ENCODE measurements around the gene HP1BP3.

HP1BP3 gene

DNA sequence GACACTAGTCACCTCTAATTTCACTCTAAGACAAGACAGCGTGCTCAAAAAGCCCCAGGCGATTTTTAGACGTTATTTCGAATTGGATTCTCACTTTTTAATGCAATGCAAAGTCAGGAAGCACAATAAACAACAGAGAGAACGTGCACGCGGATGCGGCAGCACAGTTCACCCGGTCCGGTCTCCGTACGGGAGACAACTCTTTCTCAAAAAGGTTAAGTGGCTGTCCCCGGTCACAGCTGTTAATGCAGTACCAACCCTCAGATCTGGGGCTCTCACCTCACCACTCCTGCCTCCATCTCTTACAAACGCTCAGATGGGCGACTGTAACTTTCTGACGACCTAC, 1.2 kb downstream of the HP1BP3 start:
- TF ChIP-seq HDGF (IDR thresholded peaks at IDR 0.05; ENCODE audit: borderline replicate concordance) (no peak), FOXK2 (IDR thresholded peaks at IDR 0.05) (no peak), ELF4 (IDR thresholded peaks at IDR 0.05) (no peak), FOXA1 (IDR thresholded peaks at IDR 0.05) (no peak), FOXM1 (IDR thresholded peaks at IDR 0.05; ENCODE audit: borderline replicate concordance) (no peak), CTBP1 (IDR thresholded peaks at IDR 0.05; ENCODE audit: borderline replicate concordance) (no peak), NFRKB (IDR thresholded peaks at IDR 0.05) (no peak), SP1 (IDR thresholded peaks at IDR 0.05) (no peak), L3MBTL2 (conservative IDR thresholded peaks at IDR 0.05) (no peak), SUZ12 (IDR thresholded peaks at IDR 0.05) (no peak), ARNT (IDR thresholded peaks at IDR 0.05) (no peak), LEF1 (IDR thresholded peaks at IDR 0.05; ENCODE audit: borderline replicate concordance) (no peak), BHLHE40 (IDR thresholded peaks at IDR 0.05; ENCODE audit: borderline replicate concordance) (no peak), TARDBP (IDR thresholded peaks at IDR 0.05) (no peak), ZNF384 (IDR thresholded peaks at IDR 0.05) (no peak)
- TF ChIP-seq, protein P1, sequence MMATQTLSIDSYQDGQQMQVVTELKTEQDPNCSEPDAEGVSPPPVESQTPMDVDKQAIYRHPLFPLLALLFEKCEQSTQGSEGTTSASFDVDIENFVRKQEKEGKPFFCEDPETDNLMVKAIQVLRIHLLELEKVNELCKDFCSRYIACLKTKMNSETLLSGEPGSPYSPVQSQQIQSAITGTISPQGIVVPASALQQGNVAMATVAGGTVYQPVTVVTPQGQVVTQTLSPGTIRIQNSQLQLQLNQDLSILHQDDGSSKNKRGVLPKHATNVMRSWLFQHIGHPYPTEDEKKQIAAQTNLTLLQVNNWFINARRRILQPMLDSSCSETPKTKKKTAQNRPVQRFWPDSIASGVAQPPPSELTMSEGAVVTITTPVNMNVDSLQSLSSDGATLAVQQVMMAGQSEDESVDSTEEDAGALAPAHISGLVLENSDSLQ (IDR thresholded peaks at IDR 0.05), result no peak
- ChIA-PET POLR2A (interaction anchor here (0.8 to 2.5 kb wide), 25 partner anchors 9 to 875 kb away, joined by 3 to 18 read pairs (median 4); partner anchors contain the start of gene DDOST), CTCF (no interaction called here)
- peak; percentile 11 for DNase-seq (ENCODE audit: extremely low spot score)

DNA sequence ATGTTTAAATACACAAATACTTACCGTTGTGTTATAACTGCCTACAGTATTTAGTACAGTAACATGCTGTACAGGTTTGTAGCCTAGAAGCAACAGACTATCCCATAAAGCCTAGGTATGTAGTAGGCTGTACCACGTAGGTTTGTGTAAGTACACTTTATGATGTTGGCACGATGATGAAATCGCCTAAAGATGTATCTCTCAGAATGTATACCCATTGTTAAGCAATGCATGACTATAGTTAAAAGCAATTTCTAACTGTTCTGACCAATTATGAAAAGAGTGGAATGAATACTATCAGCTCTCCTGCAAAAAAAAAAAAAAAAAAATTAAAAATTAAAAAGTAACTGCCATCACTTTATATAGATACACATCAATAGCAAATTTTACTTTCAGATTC, 11.4 kb downstream of the HP1BP3 start:
- CTCF ChIA-PET, result no interaction called here
- DNase-seq (ENCODE audit: extremely low spot score), result no peak
- no peak for TF ChIP-seq BHLHE40 (IDR thresholded peaks at IDR 0.05; ENCODE audit: borderline replicate concordance)
- POLR2A ChIA-PET, result interaction anchor here (3.2 kb wide), 1 partner anchor 11 kb away, joined by 15 read pairs; the partner anchor contains the start of gene HP1BP3

GRCh38 chr1:20771780-20772179, 15.3 kb downstream of the HP1BP3 start:
- POLR2A ChIA-PET, result interaction anchor here (0.9 kb wide), 1 partner anchor 15 kb away, joined by 5 read pairs; the partner anchor contains the start of gene HP1BP3

DNA sequence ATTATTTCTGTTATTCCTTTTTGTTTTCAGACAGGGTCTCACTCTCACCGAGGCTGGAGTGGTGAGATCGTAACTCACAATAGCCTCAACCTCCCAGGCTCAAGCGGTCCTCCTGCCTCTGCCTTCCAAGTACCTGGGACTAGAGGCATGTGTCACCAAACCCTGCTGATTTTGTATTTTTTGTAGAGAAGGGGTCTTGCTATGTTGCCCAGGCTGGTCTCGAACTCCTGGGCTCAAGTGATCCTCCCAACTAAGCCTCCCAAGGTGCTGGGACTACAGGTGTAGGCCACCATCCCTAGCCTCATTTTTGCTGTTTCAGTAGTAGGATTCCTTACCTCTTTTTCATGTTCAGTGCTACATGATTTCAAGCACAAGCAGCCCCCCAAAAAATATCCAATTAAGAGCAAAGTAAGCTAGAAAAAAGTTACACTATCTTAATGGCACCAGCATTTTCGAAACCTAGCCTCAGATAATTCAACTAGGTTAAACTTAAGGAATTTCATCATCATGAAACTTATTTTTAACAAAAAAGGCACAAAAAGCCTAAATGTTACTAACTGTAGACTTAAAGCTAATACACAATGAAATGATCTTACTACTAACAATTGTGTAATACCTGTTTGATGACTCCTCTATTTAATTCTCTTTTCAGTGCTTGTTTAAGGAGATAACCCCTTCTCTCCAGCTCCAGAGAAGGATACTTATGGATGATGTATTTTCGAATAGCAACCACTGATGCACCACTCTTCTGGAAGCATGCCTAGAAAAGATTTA, 16.6 kb downstream of the HP1BP3 start:
- ChIA-PET POLR2A (no interaction called here), CTCF (no interaction called here)
- no peak for DNase-seq (ENCODE audit: extremely low spot score)
- no peak for TF ChIP-seq SUZ12 (IDR thresholded peaks at IDR 0.05)
- TF ChIP-seq BHLHE40 (IDR thresholded peaks at IDR 0.05; ENCODE audit: borderline replicate concordance), result no peak
- TF ChIP-seq ELF4 (IDR thresholded peaks at IDR 0.05), result no peak
- no peak for TF ChIP-seq ARNT (IDR thresholded peaks at IDR 0.05)
- no peak for TF ChIP-seq FOXK2 (IDR thresholded peaks at IDR 0.05)
- no peak for TF ChIP-seq L3MBTL2 (conservative IDR thresholded peaks at IDR 0.05)
- TF ChIP-seq TARDBP (IDR thresholded peaks at IDR 0.05), result no peak
- TF ChIP-seq FOXA1 (IDR thresholded peaks at IDR 0.05), result no peak
- no peak for TF ChIP-seq FOXM1 (IDR thresholded peaks at IDR 0.05; ENCODE audit: borderline replicate concordance)
- TF ChIP-seq HDGF (IDR thresholded peaks at IDR 0.05; ENCODE audit: borderline replicate concordance), result no peak
- no peak for TF ChIP-seq CTBP1 (IDR thresholded peaks at IDR 0.05; ENCODE audit: borderline replicate concordance)
- TF ChIP-seq ZNF384 (IDR thresholded peaks at IDR 0.05), result no peak
- TF ChIP-seq, protein P1 (IDR thresholded peaks at IDR 0.05), result no peak
- no peak for TF ChIP-seq LEF1 (IDR thresholded peaks at IDR 0.05; ENCODE audit: borderline replicate concordance)
- TF ChIP-seq NFRKB (IDR thresholded peaks at IDR 0.05), result no peak
- TF ChIP-seq SP1 (IDR thresholded peaks at IDR 0.05), result no peak

More at GRCh38 chr1:20771780-20772179, 15.3 kb downstream of the HP1BP3 start:
- no peak for DNase-seq (ENCODE audit: extremely low spot score)
- CTCF ChIA-PET, result no interaction called here
- TF ChIP-seq ARNT (IDR thresholded peaks at IDR 0.05) (no peak), L3MBTL2 (conservative IDR thresholded peaks at IDR 0.05) (no peak), LEF1 (IDR thresholded peaks at IDR 0.05; ENCODE audit: borderline replicate concordance) (no peak), FOXA1 (IDR thresholded peaks at IDR 0.05) (no peak), SP1 (IDR thresholded peaks at IDR 0.05) (no peak), HDGF (IDR thresholded peaks at IDR 0.05; ENCODE audit: borderline replicate concordance) (no peak), ZNF384 (IDR thresholded peaks at IDR 0.05) (no peak), ELF4 (IDR thresholded peaks at IDR 0.05) (no peak), FOXM1 (IDR thresholded peaks at IDR 0.05; ENCODE audit: borderline replicate concordance) (no peak)
- TF ChIP-seq, protein P1 (IDR thresholded peaks at IDR 0.05), result no peak

GRCh38 chr1:20767271-20767670, 19.8 kb downstream of the HP1BP3 start:
- TF ChIP-seq ELF4 (IDR thresholded peaks at IDR 0.05) (no peak), L3MBTL2 (conservative IDR thresholded peaks at IDR 0.05) (no peak), BHLHE40 (IDR thresholded peaks at IDR 0.05; ENCODE audit: borderline replicate concordance) (no peak), TARDBP (IDR thresholded peaks at IDR 0.05) (no peak), ARNT (IDR thresholded peaks at IDR 0.05) (no peak)
- ChIA-PET POLR2A (interaction anchor here (3.2 kb wide), 1 partner anchor 19 kb away, joined by 12 read pairs; the partner anchor contains the start of gene HP1BP3), CTCF (interaction anchor here (0.6 to 0.9 kb wide), 2 partner anchors 21 to 71 kb away, joined by 3 read pairs; no protein-coding TSS in a partner anchor)
- DNase-seq (ENCODE audit: extremely low spot score), result no peak

- ChIA-PET POLR2A (no interaction called here), CTCF (no interaction called here)
- DNase-seq (ENCODE audit: extremely low spot score), result no peak
- TF ChIP-seq NFRKB (IDR thresholded peaks at IDR 0.05), result no peak
- TF ChIP-seq FOXK2 (IDR thresholded peaks at IDR 0.05), result no peak
- TF ChIP-seq ZNF384 (IDR thresholded peaks at IDR 0.05), result no peak
- TF ChIP-seq SP1 (IDR thresholded peaks at IDR 0.05), result no peak
- no peak for TF ChIP-seq HDGF (IDR thresholded peaks at IDR 0.05; ENCODE audit: borderline replicate concordance)
- no peak for TF ChIP-seq ELF4 (IDR thresholded peaks at IDR 0.05)
- TF ChIP-seq TARDBP (IDR thresholded peaks at IDR 0.05), result no peak
- TF ChIP-seq, protein P1 (IDR thresholded peaks at IDR 0.05), result no peak
- no peak for TF ChIP-seq FOXM1 (IDR thresholded peaks at IDR 0.05; ENCODE audit: borderline replicate concordance)
These were observed 23.7 kb downstream of the HP1BP3 start for GRCh38 chr1:20763417-20763816.
